GM12878 (cell line): ENCODE measurements around the gene IQSEC2. TPM values are rescaled to one million over a fixed set of nuclear protein-coding genes. Genes with fewer than 3 reads are reported as not detected.

Experiments used
- ATAC-seq: fragments of 200-7000 bp; cut with Tn5 transposase; 3 replicates; pipeline ENCODE4 v1.9.1; 2020; ENCODE audit warnings: mild to moderate bottlenecking, moderate library complexity
- BruUV-seq: library from RNA; stranded (reverse); fragments of 400-500 nt; replicated peaks from 2 replicates; lab custom pipeline; 2021; lab: Mats Ljungman, UMichigan
- CTCF ChIA-PET: fragments of 300-600 bp; sonication (Branson Sonifier 250); formaldehyde crosslinking; extraction: SDS; loops from one replicate; lab custom pipeline; 2021; ENCODE audit warnings: inconsistent platforms; lab: Yijun Ruan, JAX
- POLR2A ChIA-PET: fragments of 350-600 bp; formaldehyde crosslinking; extraction: SDS; loops from one replicate; lab custom pipeline; 2021; ENCODE audit warnings: inconsistent platforms; lab: Charles Lee
- RAD21 ChIA-PET: fragments of 300-600 bp; sonication (Branson Sonifier 250); formaldehyde crosslinking; loops from one replicate; lab custom pipeline; 2023; ENCODE audit warnings: antibody characterized with exemption; ENCODE audit not compliant: unreplicated experiment; lab: Charles Lee
- SMC1A ChIA-PET: fragments of 300-600 bp; sonication (Branson Sonifier 250); formaldehyde crosslinking; loops from one replicate; lab custom pipeline; 2023; ENCODE audit not compliant: unreplicated experiment, uncharacterized antibody; lab: Charles Lee
- DNase-seq: peaks from one replicate; pipeline ENCODE4 v3.0.0-alpha.2; 2011; ENCODE audit warnings: low read depth, low spot score
- FAIRE-seq: peaks from 3 replicates; lab custom pipeline; 2011; peaks lifted over from hg19 to GRCh38; lab: Jason Lieb, UNC
- H2AFZ ChIP-seq: 2 replicates; pipeline ENCODE4 v1.6.0; 2011; ENCODE audit warnings: low read depth, low read length, control low read depth; ENCODE audit not compliant: control insufficient read depth
- H3K27ac ChIP-seq: 2 replicates; pipeline ENCODE4 v1.5.1; 2011; ENCODE audit warnings: control low read depth; ENCODE audit not compliant: control insufficient read depth, insufficient read depth
- H3K27me3 ChIP-seq, 2 experiments: replicated peaks in 1 of 2; 2 replicates each; pipeline versions ENCODE4 v1.6.0 to v1.6.1; 2011; ENCODE audit warnings: low read length in 1 of 2; ENCODE audit not compliant: control insufficient read depth in 2 of 2, insufficient read depth in 2 of 2
- H3K36me3 ChIP-seq, 2 experiments: 2 replicates each; pipeline ENCODE4 v1.5.1; 2011; ENCODE audit warnings: low read length in 1 of 2; ENCODE audit not compliant: control insufficient read depth in 2 of 2, insufficient read depth in 2 of 2
- H3K4me1 ChIP-seq: 2 replicates; pipeline ENCODE4 v1.6.1; 2011; ENCODE audit warnings: mild to moderate bottlenecking, low read length, moderate library complexity, mixed read lengths; ENCODE audit not compliant: control insufficient read depth, insufficient read depth
- H3K4me2 ChIP-seq: 2 replicates; pipeline ENCODE4 v1.6.0; 2011; ENCODE audit warnings: control low read depth; ENCODE audit not compliant: control insufficient read depth, insufficient read depth
- H3K4me3 ChIP-seq: fragments of 200-600 bp; sonication (generic); 2 replicates; pipeline ENCODE4 v1.5.1; 2016
- H3K79me2 ChIP-seq: 2 replicates; pipeline ENCODE4 v1.6.0; 2011; ENCODE audit warnings: low read length; ENCODE audit not compliant: control insufficient read depth, insufficient read depth
- H3K9ac ChIP-seq: 2 replicates; pipeline ENCODE4 v1.8.0; 2011; ENCODE audit warnings: low read length, control low read depth, mixed read lengths; ENCODE audit not compliant: control insufficient read depth, insufficient read depth
- H3K9me3 ChIP-seq: replicated peaks from 3 replicates; pipeline ENCODE4 v1.5.1; 2011; ENCODE audit warnings: mild to moderate bottlenecking, low read length; ENCODE audit not compliant: control insufficient read depth, insufficient read depth
- H4K20me1 ChIP-seq: 2 replicates; pipeline ENCODE4 v1.6.0; 2011; ENCODE audit not compliant: control insufficient read depth, insufficient read depth
- CREB1 ChIP-seq: IDR thresholded peaks from 2 replicates; pipeline ENCODE4 v1.6.1; 2012; ENCODE audit warnings: low read depth, mild to moderate bottlenecking, inconsistent platforms
- MTA2 ChIP-seq: fragments of 450-650 bp; IDR thresholded peaks from 2 replicates; pipeline ENCODE4 v1.6.1; 2016; ENCODE audit warnings: low read depth, mild to moderate bottlenecking, moderate library complexity
- MXI1 ChIP-seq: fragments of 150-350 bp; IDR thresholded peaks from 2 replicates; pipeline ENCODE4 v1.6.1; 2011; ENCODE audit warnings: low read depth, mild to moderate bottlenecking, inconsistent platforms, low read length, improper control_type of control experiment
- ZNF384 ChIP-seq: IDR thresholded peaks from 2 replicates; pipeline ENCODE4 v1.6.1; 2012; ENCODE audit warnings: low read depth, mild to moderate bottlenecking, low read length, improper control_type of control experiment, borderline replicate concordance
- WGBS: methylation state at CpG from one replicate; pipeline ENCODE4 v1.1.6; 2016; ENCODE audit warnings: low lambda C conversion rate; ENCODE audit not compliant: insufficient replicate concordance, insufficient coverage; ENCODE audit errors: missing lambda C conversion rate; 5-methylcytosine and 5-hydroxymethylcytosine counted together
- in situ Hi-C: fragments of 300-500 bp; cut with MboI; formaldehyde crosslinking; loops from 9 replicates; pipeline ENCODE4 v1.14.3; 2018; ENCODE audit warnings: mixed read lengths
- intact Hi-C: fragments of 100-400 bp; cut with micrococcal nuclease; formaldehyde crosslinking; loops from one replicate; pipeline ENCODE4 v1.14.2; 2022; ENCODE audit not compliant: unreplicated experiment
- polyA plus RNA-seq, 11 experiments: library from polyadenylated mRNA; depleted of rRNA in 4 of 11; unstranded in 6 of 11; stranded (reverse) in 5 of 11; fragments of >200 nt; fragmentation: Nextera tagmentation in 4 of 11; fragmentation: Illumina TruSeq in 1 of 11; extraction: Ambion mirVana in 4 of 11; extraction: Trizol in 1 of 11; gene quantifications; 1 replicate in 1 of 11; 2 replicates in 10 of 11; pipeline versions ENCODE4 v1.2.1 to v1.2.3, GENCODE V29; 2011 to 2016; ENCODE audit warnings: inconsistent platforms in 2 of 11, missing spikeins in 2 of 11, low read depth in 1 of 11
- total RNA-seq, 4 experiments: library from RNA; depleted of rRNA in 3 of 4; stranded (reverse); fragments of >200 nt in 3 of 4; fragmentation: Illumina TruSeq in 1 of 4; extraction: Trizol in 1 of 4; gene quantifications; 2 replicates each; pipeline versions ENCODE4 v1.2.1 to v1.2.3, GENCODE V29; 2013 to 2021
- TF ChIP-seq, protein P1 (sequence below), 3 experiments: IDR thresholded peaks in 2 of 3; conservative IDR thresholded peaks in 1 of 3; 2 replicates each; pipeline ENCODE4 v1.5.1; 2011; ENCODE audit warnings: low read depth in 3 of 3, low read length in 3 of 3, mild to moderate bottlenecking in 3 of 3, control low read depth in 2 of 3, moderate library complexity in 2 of 3, inconsistent platforms in 1 of 3, mixed read lengths in 1 of 3; ENCODE audit not compliant: control insufficient read depth in 2 of 3, insufficient read depth in 1 of 3; ENCODE audit errors: extremely low read depth in 1 of 3
- TF ChIP-seq, protein P2 (sequence below): fragments of 450-650 bp; IDR thresholded peaks from 2 replicates; pipeline ENCODE4 v1.6.1; 2017; ENCODE audit warnings: antibody characterized with exemption, mild to moderate bottlenecking, moderate library complexity

Gene IQSEC2
- total and polyA plus RNA-seq, 10 of the 15 experiments (the other 5 are each of a cell fraction or from before 2014, with no cell fraction given), result 0.01 to 0.23 (median 0.04) TPM; not detected in 3

- no TSS peak for BruUV-seq
- peak overlapping the region; percentile 33 for H2AFZ ChIP-seq
- no peak overlapping the region for H3K4me3 ChIP-seq
Measured at GRCh38 chrX:53279296-53280237, 1.8 kb downstream of the IQSEC2 start.

More at GRCh38 chrX:53279296-53280237, 1.8 kb downstream of the IQSEC2 start:
- Histone ChIP-seq H3K79me2 (no peaks in the 10 kb centered on the region), H3K9ac (no peak overlapping the region), H3K4me1 (no peaks in the 10 kb centered on the region), H3K27me3 (peaks cover 0 to 2% of the 10 kb centered on the region in 2 experiments; a peak in 1 of 4 replicates), H3K27ac (no peak overlapping the region), H4K20me1 (no peaks in the 10 kb centered on the region), H3K36me3 (no peaks in the 10 kb centered on the region), H3K4me2 (no peak overlapping the region), H3K9me3 (no peaks in the 10 kb centered on the region)
- RAD21 ChIA-PET, result no interaction called here
- TF ChIP-seq CREB1 (no peak), ZNF384 (no peak), MXI1 (no peak), MTA2 (no peak)
- TF ChIP-seq, protein P1, sequence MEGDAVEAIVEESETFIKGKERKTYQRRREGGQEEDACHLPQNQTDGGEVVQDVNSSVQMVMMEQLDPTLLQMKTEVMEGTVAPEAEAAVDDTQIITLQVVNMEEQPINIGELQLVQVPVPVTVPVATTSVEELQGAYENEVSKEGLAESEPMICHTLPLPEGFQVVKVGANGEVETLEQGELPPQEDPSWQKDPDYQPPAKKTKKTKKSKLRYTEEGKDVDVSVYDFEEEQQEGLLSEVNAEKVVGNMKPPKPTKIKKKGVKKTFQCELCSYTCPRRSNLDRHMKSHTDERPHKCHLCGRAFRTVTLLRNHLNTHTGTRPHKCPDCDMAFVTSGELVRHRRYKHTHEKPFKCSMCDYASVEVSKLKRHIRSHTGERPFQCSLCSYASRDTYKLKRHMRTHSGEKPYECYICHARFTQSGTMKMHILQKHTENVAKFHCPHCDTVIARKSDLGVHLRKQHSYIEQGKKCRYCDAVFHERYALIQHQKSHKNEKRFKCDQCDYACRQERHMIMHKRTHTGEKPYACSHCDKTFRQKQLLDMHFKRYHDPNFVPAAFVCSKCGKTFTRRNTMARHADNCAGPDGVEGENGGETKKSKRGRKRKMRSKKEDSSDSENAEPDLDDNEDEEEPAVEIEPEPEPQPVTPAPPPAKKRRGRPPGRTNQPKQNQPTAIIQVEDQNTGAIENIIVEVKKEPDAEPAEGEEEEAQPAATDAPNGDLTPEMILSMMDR (IDR thresholded peaks at IDR 0.05 in 2 of 3, conservative IDR thresholded peaks at IDR 0.05 in 1 of 3; ENCODE audit: control insufficient read depth in 2 of 3, extremely low read depth in 1 of 3, insufficient read depth in 1 of 3, low read depth in 3 of 3, low read length in 3 of 3), result peak in 2 of 3 experiments; percentile 6 to 20; a peak in 1 of 6 replicates
- TF ChIP-seq, protein P2, sequence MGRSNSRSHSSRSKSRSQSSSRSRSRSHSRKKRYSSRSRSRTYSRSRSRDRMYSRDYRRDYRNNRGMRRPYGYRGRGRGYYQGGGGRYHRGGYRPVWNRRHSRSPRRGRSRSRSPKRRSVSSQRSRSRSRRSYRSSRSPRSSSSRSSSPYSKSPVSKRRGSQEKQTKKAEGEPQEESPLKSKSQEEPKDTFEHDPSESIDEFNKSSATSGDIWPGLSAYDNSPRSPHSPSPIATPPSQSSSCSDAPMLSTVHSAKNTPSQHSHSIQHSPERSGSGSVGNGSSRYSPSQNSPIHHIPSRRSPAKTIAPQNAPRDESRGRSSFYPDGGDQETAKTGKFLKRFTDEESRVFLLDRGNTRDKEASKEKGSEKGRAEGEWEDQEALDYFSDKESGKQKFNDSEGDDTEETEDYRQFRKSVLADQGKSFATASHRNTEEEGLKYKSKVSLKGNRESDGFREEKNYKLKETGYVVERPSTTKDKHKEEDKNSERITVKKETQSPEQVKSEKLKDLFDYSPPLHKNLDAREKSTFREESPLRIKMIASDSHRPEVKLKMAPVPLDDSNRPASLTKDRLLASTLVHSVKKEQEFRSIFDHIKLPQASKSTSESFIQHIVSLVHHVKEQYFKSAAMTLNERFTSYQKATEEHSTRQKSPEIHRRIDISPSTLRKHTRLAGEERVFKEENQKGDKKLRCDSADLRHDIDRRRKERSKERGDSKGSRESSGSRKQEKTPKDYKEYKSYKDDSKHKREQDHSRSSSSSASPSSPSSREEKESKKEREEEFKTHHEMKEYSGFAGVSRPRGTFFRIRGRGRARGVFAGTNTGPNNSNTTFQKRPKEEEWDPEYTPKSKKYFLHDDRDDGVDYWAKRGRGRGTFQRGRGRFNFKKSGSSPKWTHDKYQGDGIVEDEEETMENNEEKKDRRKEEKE, result no peak
- in situ Hi-C loops, result no loop called here
- 34% methylated on average over 9 of the region's 14 CpGs for WGBS
- CTCF ChIA-PET, result interaction anchor here (0.9 to 1.5 kb wide), 2 partner anchors 8 to 27 kb away, joined by 3 read pairs; no protein-coding TSS in a partner anchor
- intact Hi-C loops, result no loop called here
- POLR2A ChIA-PET, result no interaction called here
- SMC1A ChIA-PET, result no interaction called here
- ATAC-seq, result peak; percentile 52
- DNase-seq, result no peak
- no peak for FAIRE-seq
